GM06990 (cell line): Measurements from ENCODE around the gene NFE2L2.

Experiments
- DNase-seq: peaks from one replicate; pipeline ENCODE4 v3.0.0-alpha.2; 2011; ENCODE audit not compliant: insufficient read length; ENCODE audit errors: extremely low read depth
- H3K27me3 ChIP-seq: replicated peaks from 2 replicates; pipeline ENCODE4 v1.6.0; 2011; ENCODE audit warnings: low read length; ENCODE audit not compliant: control insufficient read depth, insufficient read depth
- H3K36me3 ChIP-seq: 2 replicates; pipeline ENCODE4 v1.5.1; 2011; ENCODE audit warnings: low read length; ENCODE audit not compliant: control insufficient read depth, insufficient read depth
- H3K4me3 ChIP-seq: replicated peaks from 2 replicates; pipeline ENCODE4 v1.5.1; 2011; ENCODE audit warnings: low read depth, mild to moderate bottlenecking, control low read depth, low read length
- TF ChIP-seq, protein P1 (sequence below): IDR thresholded peaks from 2 replicates; pipeline ENCODE4 v1.5.1; 2011; ENCODE audit warnings: low read length, control low read depth, mild to moderate bottlenecking, inconsistent platforms; ENCODE audit not compliant: insufficient read depth, poor library complexity, severe bottlenecking

NFE2L2 gene

DNA sequence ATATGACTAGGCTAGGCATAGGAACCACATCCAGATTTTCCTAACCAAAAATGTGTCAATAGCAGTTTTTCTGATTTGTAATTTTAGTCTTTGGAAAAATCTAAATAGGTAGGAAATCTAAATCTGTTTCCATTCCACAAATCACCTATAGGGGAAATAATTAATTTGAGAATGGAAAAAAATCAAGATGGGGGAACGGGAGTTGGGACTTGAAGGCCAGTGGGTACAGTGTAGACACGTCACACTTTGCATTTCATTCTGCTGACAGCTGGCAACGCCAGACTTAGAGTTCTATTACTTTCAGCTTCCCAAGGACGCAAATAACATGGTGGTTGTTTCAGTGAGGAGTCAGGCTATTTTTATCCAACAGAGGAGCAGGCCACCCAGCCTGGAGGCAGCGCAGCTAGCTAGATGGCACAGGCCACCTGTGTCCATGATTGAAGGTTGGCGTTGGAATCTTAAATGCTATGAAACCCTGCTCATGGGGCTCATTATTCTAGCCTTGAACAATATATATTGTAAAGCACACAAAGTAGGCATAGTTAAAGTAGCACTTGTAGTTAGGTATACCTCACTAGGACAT lies 28.6 kb downstream of the NFE2L2 start:
- Histone ChIP-seq H3K36me3 (peaks cover 8% of the 10 kb centered on the region), H3K4me3 (no peak overlapping the region), H3K27me3 (no peaks in the 10 kb centered on the region)
- DNase-seq = no peak
- TF ChIP-seq, protein P1, sequence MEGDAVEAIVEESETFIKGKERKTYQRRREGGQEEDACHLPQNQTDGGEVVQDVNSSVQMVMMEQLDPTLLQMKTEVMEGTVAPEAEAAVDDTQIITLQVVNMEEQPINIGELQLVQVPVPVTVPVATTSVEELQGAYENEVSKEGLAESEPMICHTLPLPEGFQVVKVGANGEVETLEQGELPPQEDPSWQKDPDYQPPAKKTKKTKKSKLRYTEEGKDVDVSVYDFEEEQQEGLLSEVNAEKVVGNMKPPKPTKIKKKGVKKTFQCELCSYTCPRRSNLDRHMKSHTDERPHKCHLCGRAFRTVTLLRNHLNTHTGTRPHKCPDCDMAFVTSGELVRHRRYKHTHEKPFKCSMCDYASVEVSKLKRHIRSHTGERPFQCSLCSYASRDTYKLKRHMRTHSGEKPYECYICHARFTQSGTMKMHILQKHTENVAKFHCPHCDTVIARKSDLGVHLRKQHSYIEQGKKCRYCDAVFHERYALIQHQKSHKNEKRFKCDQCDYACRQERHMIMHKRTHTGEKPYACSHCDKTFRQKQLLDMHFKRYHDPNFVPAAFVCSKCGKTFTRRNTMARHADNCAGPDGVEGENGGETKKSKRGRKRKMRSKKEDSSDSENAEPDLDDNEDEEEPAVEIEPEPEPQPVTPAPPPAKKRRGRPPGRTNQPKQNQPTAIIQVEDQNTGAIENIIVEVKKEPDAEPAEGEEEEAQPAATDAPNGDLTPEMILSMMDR = no peak

GRCh38 chr2:177234267-177234666 lies 30.3 kb downstream of the NFE2L2 start:
- DNase-seq = no peak
- TF ChIP-seq, protein P1 = no peak
- H3K27me3 ChIP-seq = no peaks in the 10 kb centered on the region
- no peak overlapping the region for H3K4me3 ChIP-seq
- peaks cover 8% of the 10 kb centered on the region for H3K36me3 ChIP-seq

GRCh38 chr2:177232098-177232704 lies 32.3 kb downstream of the NFE2L2 start:
- Histone ChIP-seq H3K4me3 (no peak overlapping the region), H3K27me3 (no peaks in the 10 kb centered on the region), H3K36me3 (peaks cover 8% of the 10 kb centered on the region)
- DNase-seq = no peak
- TF ChIP-seq, protein P1 = no peak

- DNase-seq = no peak
- H3K27me3 ChIP-seq = no peaks in the 10 kb centered on the region
- no peak overlapping the region for H3K4me3 ChIP-seq
- TF ChIP-seq, protein P1 = no peak
- H3K36me3 ChIP-seq = peaks cover 7% of the 10 kb centered on the region
These were observed 33.3 kb downstream of the NFE2L2 start for GRCh38 chr2:177231270-177231669.

DNA sequence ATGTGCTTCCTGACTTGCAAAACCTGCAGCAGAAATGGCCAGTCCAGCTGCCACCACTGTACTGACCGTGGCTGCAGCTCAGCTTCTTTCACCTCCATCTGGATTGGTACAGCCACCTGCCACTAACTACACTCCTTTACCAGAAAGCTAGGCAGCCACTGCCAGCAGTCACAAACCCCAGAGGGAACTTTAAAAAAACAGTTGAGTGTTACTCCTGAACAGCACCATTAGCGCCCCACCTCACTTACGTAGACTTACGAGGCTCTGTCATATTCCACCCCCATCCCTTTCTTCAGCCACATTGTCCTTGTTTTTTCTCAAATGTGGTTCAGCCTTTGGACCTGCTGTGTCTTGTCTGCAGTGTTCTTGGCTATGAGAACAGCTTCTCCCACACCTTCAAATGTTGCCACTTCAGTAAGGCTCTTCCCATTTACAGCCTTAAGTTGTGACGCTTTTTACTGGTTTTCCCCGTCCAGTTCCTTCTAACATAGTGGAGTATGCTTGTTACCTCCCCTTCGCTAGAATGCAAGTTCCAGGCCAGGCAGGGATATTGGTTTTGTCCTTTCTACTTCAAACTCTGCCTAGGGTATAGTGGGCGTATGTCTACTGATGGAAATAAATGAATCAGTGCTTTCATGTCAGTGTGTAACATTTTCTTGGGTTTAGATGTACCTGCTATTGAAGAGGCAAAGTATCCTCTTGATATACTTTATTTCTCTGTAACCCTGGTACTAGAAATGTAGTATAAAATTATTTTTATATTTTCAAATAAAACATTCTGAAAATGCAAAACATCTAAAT lies 34.9 kb downstream of the NFE2L2 start:
- TF ChIP-seq, protein P1 = no peak
- peaks cover 5% of the 10 kb centered on the region for H3K36me3 ChIP-seq
- no peaks in the 10 kb centered on the region for H3K27me3 ChIP-seq
- no peak overlapping the region for H3K4me3 ChIP-seq
- no peak for DNase-seq
